Tibial nerve (tissue), 3 donors: ENCODE measurements around the gene MYH2.

Source experiments
- CTCF ChIP-seq, 5 experiments: fragments of 200-600 bp in 3 of 5; fragments of 450-650 bp in 2 of 5; sonication (generic) in 3 of 5; IDR thresholded peaks; one replicate each; pipeline ENCODE4 v1.5.1; 2016 to 2019; ENCODE audit warnings: antibody characterized with exemption in 5 of 5, mild to moderate bottlenecking in 3 of 5, moderate library complexity in 2 of 5
- POLR2A ChIP-seq, 2 donors: fragments of 450-650 bp; IDR thresholded peaks; one replicate each; pipeline ENCODE4 v1.6.1; 2017; ENCODE audit warnings: antibody characterized with exemption in 2 of 2, mild to moderate bottlenecking in 2 of 2, moderate library complexity in 2 of 2

DNA sequence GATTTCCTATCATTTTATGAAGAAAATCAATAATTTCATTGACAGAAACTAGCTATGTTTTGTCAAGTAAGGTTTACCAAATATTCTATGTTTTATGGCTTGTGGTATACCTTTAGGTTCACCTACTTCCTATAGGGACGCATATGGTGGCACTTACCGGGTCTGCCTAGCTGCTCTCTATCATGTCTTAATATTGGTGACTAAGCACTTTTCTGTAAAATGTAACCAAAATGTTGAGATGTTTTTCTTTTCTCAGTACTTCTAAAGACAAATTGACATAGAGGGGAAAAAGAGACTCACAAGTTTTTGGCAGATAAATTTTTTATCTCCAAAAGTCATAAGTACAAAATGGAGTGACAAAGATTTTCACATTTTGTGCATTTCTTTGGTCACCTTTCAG is 57.5 kb downstream of the MYH2 start:
- TF ChIP-seq CTCF (IDR thresholded peaks at IDR 0.05) (no peak), POLR2A (IDR thresholded peaks at IDR 0.05) (no peak)
